ENCODE measurements around the gene ASPRV1.
"Not testable (repeated sequence)": the region's sequence is repeated elsewhere in the genome, so short reads cannot be mapped to it uniquely, and the experiment has no call there.

ASPRV1 gene

DNA sequence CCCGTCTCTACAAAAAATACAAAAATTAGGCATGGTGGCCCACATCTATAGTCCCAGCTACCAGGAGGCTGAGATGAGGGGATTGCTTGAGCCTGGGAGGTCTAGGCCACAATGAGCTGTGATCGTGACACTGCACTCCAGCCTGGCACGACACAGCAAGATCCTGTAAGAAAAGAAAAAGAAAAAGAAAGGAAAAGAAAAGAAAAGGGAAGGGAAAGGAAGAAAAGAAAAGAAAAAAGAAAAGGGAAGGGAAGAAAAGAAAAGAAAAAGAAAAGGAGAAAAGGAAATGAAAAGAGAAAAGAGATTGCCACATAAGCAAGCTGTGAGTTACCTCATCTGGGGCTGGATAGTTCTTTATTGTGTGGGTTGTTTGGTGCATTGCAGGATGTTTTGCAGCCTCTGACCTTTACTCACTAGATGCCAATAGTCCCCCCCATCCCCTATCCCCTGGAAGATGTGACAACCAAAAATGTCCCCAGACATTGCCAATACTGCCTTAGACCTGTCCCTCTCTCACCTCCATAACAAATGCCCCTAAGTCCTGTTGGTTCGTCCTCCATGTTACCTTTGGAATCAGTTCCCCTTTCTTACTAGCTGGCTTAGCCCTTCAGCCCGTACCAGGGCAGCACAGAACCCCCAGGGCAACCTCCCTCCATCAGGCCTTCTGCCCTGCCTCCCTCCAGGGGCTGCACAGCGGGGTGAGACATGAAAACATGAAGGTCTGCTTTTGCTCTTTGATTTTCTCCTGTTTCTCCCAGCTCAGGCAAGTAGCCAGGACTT lies 8.9 kb downstream of the ASPRV1 start:
- Histone ChIP-seq H3K36me3 (ENCODE audit: control insufficient read depth in 2 of 2, insufficient read depth in 2 of 2, low read length in 2 of 2) (no peaks in the 10 kb centered on the region), H3K9me3 (ENCODE audit: control insufficient read depth in 2 of 2, low read length in 2 of 2) (no peaks in the 10 kb centered on the region), H3K27me3 (ENCODE audit: control insufficient read depth in 2 of 2, insufficient read depth in 2 of 2, low read length in 2 of 2) (peaks cover 0 to 2% of the 10 kb centered on the region in 2 donors), H3K9ac (ENCODE audit: low read depth in 1 of 2, low read length in 2 of 2) (no peak overlapping the region), H3K27ac (ENCODE audit: low read depth in 2 of 2, low read length in 2 of 2) (no peak overlapping the region), H3K4me3 (ENCODE audit: low read length in 2 of 2) (no peak overlapping the region), H3K4me1 (ENCODE audit: control insufficient read depth in 2 of 2, insufficient read depth in 2 of 2, low read length in 2 of 2) (no peaks in the 10 kb centered on the region)

GRCh38 chr2:69950671-69951070 lies 10.8 kb downstream of the ASPRV1 start:
- not testable (repeated sequence) for H3K9me3 ChIP-seq (ENCODE audit: control insufficient read depth in 2 of 2, low read length in 2 of 2); H3K9ac ChIP-seq (ENCODE audit: low read depth in 1 of 2, low read length in 2 of 2); H3K27me3 ChIP-seq (ENCODE audit: control insufficient read depth in 2 of 2, insufficient read depth in 2 of 2, low read length in 2 of 2); H3K36me3 ChIP-seq (ENCODE audit: control insufficient read depth in 2 of 2, insufficient read depth in 2 of 2, low read length in 2 of 2); H3K4me3 ChIP-seq (ENCODE audit: low read length in 2 of 2); H3K4me1 ChIP-seq (ENCODE audit: control insufficient read depth in 2 of 2, insufficient read depth in 2 of 2, low read length in 2 of 2); H3K27ac ChIP-seq (ENCODE audit: low read depth in 2 of 2, low read length in 2 of 2)

DNA sequence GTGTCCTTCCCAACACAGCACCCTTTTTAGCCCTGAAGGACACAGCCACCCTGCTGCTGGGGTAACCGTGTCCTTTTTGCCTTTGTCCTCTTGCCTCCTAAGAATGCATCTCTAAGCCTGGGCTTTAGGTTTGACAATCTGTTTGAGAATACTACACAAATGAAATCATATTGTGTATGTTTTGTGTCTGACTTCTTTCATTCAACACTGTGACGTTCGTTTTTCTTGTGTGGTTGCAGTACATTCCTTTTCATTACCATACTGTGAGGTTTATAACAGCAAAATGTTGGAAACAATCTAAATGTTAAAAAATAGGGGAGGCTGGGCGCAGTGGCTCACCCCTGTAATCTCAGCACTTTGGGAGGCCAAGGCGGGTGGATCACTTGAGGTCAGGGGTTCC lies 11.2 kb downstream of the ASPRV1 start:
- Histone ChIP-seq H3K4me3 (ENCODE audit: low read length in 2 of 2) (no peak overlapping the region), H3K27me3 (ENCODE audit: control insufficient read depth in 2 of 2, insufficient read depth in 2 of 2, low read length in 2 of 2) (peaks cover 0 to 2% of the 10 kb centered on the region in 2 donors), H3K4me1 (ENCODE audit: control insufficient read depth in 2 of 2, insufficient read depth in 2 of 2, low read length in 2 of 2) (peaks cover 5 to 10% of the 10 kb centered on the region in 2 donors), H3K9ac (ENCODE audit: low read depth in 1 of 2, low read length in 2 of 2) (no peak overlapping the region), H3K27ac (ENCODE audit: low read depth in 2 of 2, low read length in 2 of 2) (no peak overlapping the region), H3K36me3 (ENCODE audit: control insufficient read depth in 2 of 2, insufficient read depth in 2 of 2, low read length in 2 of 2) (no peaks in the 10 kb centered on the region), H3K9me3 (ENCODE audit: control insufficient read depth in 2 of 2, low read length in 2 of 2) (no peaks in the 10 kb centered on the region)

GRCh38 chr2:69948963-69949645 lies 12.3 kb downstream of the ASPRV1 start:
- Histone ChIP-seq H3K27ac (ENCODE audit: low read depth in 2 of 2, low read length in 2 of 2) (no peak overlapping the region), H3K4me1 (ENCODE audit: control insufficient read depth in 2 of 2, insufficient read depth in 2 of 2, low read length in 2 of 2) (peaks cover 5 to 10% of the 10 kb centered on the region in 2 donors), H3K27me3 (ENCODE audit: control insufficient read depth in 2 of 2, insufficient read depth in 2 of 2, low read length in 2 of 2) (peaks cover 0 to 2% of the 10 kb centered on the region in 2 donors), H3K9ac (ENCODE audit: low read depth in 1 of 2, low read length in 2 of 2) (no peak overlapping the region), H3K4me3 (ENCODE audit: low read length in 2 of 2) (no peak overlapping the region), H3K9me3 (ENCODE audit: control insufficient read depth in 2 of 2, low read length in 2 of 2) (no peaks in the 10 kb centered on the region), H3K36me3 (ENCODE audit: control insufficient read depth in 2 of 2, insufficient read depth in 2 of 2, low read length in 2 of 2) (no peaks in the 10 kb centered on the region)

GRCh38 chr2:69948032-69948962 lies 13.1 kb downstream of the ASPRV1 start:
- Histone ChIP-seq H3K4me3 (ENCODE audit: low read length in 2 of 2) (no peak overlapping the region), H3K36me3 (ENCODE audit: control insufficient read depth in 2 of 2, insufficient read depth in 2 of 2, low read length in 2 of 2) (peaks cover 5 to 6% of the 10 kb centered on the region in 2 donors), H3K27me3 (ENCODE audit: control insufficient read depth in 2 of 2, insufficient read depth in 2 of 2, low read length in 2 of 2) (peaks cover 0 to 2% of the 10 kb centered on the region in 2 donors), H3K27ac (ENCODE audit: low read depth in 2 of 2, low read length in 2 of 2) (no peak overlapping the region), H3K9ac (ENCODE audit: low read depth in 1 of 2, low read length in 2 of 2) (no peak overlapping the region), H3K4me1 (ENCODE audit: control insufficient read depth in 2 of 2, insufficient read depth in 2 of 2, low read length in 2 of 2) (peaks cover 5 to 10% of the 10 kb centered on the region in 2 donors), H3K9me3 (ENCODE audit: control insufficient read depth in 2 of 2, low read length in 2 of 2) (no peaks in the 10 kb centered on the region)

DNA sequence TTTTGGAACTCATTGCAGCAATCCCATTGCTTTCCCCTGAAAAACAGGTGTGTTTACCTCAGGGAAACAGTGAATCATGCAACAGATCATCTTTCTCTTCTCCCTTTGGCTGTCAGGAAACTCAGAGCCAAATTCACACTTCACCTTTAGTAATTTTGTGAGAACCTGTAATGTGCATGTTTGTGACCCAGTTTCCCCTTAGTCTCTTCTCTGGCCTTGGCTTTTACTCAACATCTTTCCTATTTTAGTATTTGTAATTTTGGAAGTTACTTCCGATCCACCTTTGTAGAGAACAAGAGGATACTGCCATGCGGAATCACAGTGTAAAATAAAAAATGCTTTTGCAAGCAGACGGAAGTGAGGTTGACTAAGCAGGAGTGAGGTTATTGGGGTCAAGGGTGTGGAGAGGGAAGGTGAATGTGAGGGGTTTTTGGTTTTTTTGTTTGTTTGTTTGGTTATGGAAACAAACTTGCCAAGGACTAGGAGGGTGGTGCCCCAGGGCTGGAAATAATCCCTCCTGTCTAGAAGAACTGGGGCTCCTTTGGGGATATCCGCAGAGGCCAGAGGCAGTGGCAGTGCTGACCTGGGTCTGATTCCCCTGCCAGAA lies 14.0 kb downstream of the ASPRV1 start:
- Histone ChIP-seq H3K36me3 (ENCODE audit: control insufficient read depth in 2 of 2, insufficient read depth in 2 of 2, low read length in 2 of 2) (peaks cover 13 to 14% of the 10 kb centered on the region in 2 donors), H3K9me3 (ENCODE audit: control insufficient read depth in 2 of 2, low read length in 2 of 2) (no peaks in the 10 kb centered on the region), H3K9ac (ENCODE audit: low read depth in 1 of 2, low read length in 2 of 2) (no peak overlapping the region), H3K27me3 (ENCODE audit: control insufficient read depth in 2 of 2, insufficient read depth in 2 of 2, low read length in 2 of 2) (peaks cover 0 to 2% of the 10 kb centered on the region in 2 donors), H3K4me3 (ENCODE audit: low read length in 2 of 2) (no peak overlapping the region), H3K4me1 (ENCODE audit: control insufficient read depth in 2 of 2, insufficient read depth in 2 of 2, low read length in 2 of 2) (peaks cover 5 to 10% of the 10 kb centered on the region in 2 donors), H3K27ac (ENCODE audit: low read depth in 2 of 2, low read length in 2 of 2) (no peak overlapping the region)

DNA sequence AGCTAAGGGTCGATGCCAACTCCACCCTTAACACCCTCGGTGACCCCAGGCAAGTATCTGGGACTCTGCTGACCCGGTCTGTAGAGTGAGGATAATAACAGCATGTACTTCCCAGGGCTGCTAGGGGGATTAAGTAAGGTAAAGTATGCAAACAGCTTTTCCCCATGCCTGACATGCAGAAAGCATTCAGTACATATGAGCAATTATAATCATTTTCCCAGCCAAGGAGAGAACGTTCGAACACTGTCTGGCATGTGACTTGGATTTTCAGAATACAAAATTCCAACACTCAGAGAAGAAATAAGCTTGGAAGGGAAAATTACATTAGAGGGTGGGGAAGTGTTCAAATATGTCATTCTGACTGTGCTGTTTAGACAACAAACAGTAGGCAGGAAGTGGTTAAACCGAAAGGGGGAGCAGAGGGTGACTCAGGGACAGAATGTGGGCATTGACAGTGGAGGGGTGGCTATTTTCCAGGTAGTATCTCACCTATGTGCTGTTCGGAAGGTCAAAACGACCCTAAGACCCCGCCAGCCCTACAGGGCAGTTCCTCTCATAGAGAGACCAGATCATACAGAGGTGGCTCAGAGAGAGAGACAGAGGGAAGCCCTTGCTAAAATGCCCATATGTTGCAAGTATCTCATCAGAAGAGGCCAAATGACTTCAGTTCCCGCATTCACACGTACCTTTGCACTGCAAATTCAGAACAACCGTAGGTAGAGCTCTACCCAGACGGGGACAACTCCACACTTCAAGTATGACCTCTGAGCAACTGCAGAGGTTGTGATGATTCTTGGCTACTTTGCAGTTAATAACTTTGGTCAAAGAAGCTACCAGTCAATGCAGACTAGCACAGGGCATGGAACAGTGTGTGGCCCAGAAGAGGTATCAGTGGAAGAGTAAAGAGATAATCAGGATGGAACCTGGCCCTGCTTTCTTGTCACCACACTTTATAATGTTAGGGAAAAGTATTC lies 14.8 kb downstream of the ASPRV1 start:
- no peak overlapping the region for H3K4me3 ChIP-seq (ENCODE audit: low read length in 2 of 2)
- H3K9ac ChIP-seq (ENCODE audit: low read depth in 1 of 2, low read length in 2 of 2) = peak overlapping the region in 1 of 2 donors; percentile 42
- H3K4me1 ChIP-seq (ENCODE audit: control insufficient read depth in 2 of 2, insufficient read depth in 2 of 2, low read length in 2 of 2) = peaks cover 5 to 10% of the 10 kb centered on the region in 2 donors
- peaks cover 0 to 2% of the 10 kb centered on the region in 2 donors for H3K27me3 ChIP-seq (ENCODE audit: control insufficient read depth in 2 of 2, insufficient read depth in 2 of 2, low read length in 2 of 2)
- peak overlapping the region; percentile 8 to 59 for H3K27ac ChIP-seq (ENCODE audit: low read depth in 2 of 2, low read length in 2 of 2)
- peaks cover 20 to 22% of the 10 kb centered on the region in 2 donors for H3K36me3 ChIP-seq (ENCODE audit: control insufficient read depth in 2 of 2, insufficient read depth in 2 of 2, low read length in 2 of 2)
- no peaks in the 10 kb centered on the region for H3K9me3 ChIP-seq (ENCODE audit: control insufficient read depth in 2 of 2, low read length in 2 of 2)

- no peaks in the 10 kb centered on the region for H3K9me3 ChIP-seq (ENCODE audit: control insufficient read depth in 2 of 2, low read length in 2 of 2)
- no peak overlapping the region for H3K4me3 ChIP-seq (ENCODE audit: low read length in 2 of 2)
- H3K4me1 ChIP-seq (ENCODE audit: control insufficient read depth in 2 of 2, insufficient read depth in 2 of 2, low read length in 2 of 2) = peaks cover 5 to 10% of the 10 kb centered on the region in 2 donors
- H3K27me3 ChIP-seq (ENCODE audit: control insufficient read depth in 2 of 2, insufficient read depth in 2 of 2, low read length in 2 of 2) = peaks cover 0 to 2% of the 10 kb centered on the region in 2 donors
- no peak overlapping the region for H3K9ac ChIP-seq (ENCODE audit: low read depth in 1 of 2, low read length in 2 of 2)
- peaks cover 24 to 28% of the 10 kb centered on the region in 2 donors for H3K36me3 ChIP-seq (ENCODE audit: control insufficient read depth in 2 of 2, insufficient read depth in 2 of 2, low read length in 2 of 2)
- H3K27ac ChIP-seq (ENCODE audit: low read depth in 2 of 2, low read length in 2 of 2) = peak overlapping the region; percentile 8 to 59
Measured at GRCh38 chr2:69945941-69946340, 15.5 kb downstream of the ASPRV1 start.

DNA sequence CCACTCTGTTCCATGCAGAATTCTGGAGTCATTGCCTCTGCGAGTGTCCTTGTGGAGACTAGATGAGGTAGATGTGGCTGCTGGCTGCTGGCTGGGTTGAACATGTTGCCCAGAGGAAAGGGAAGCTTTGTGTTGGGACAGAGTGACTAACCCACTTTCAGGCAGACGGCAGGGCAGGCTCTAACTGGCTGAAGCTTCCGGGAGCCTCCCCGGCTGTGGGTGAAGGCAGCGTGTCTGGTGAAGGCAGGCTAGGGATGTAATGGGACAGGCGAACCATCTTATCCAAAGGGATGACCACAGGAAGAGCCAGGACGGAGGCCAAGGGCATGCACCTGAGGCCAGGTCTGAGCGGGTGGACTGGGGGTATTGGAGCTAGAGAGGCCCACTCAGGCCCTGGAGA lies 16.0 kb downstream of the ASPRV1 start:
- peaks cover 5 to 10% of the 10 kb centered on the region in 2 donors for H3K4me1 ChIP-seq (ENCODE audit: control insufficient read depth in 2 of 2, insufficient read depth in 2 of 2, low read length in 2 of 2)
- H3K9ac ChIP-seq (ENCODE audit: low read depth in 1 of 2, low read length in 2 of 2) = no peak overlapping the region
- H3K27ac ChIP-seq (ENCODE audit: low read depth in 2 of 2, low read length in 2 of 2) = no peak overlapping the region
- no peak overlapping the region for H3K4me3 ChIP-seq (ENCODE audit: low read length in 2 of 2)
- H3K9me3 ChIP-seq (ENCODE audit: control insufficient read depth in 2 of 2, low read length in 2 of 2) = no peaks in the 10 kb centered on the region
- peaks cover 28 to 32% of the 10 kb centered on the region in 2 donors for H3K36me3 ChIP-seq (ENCODE audit: control insufficient read depth in 2 of 2, insufficient read depth in 2 of 2, low read length in 2 of 2)
- peaks cover 0 to 2% of the 10 kb centered on the region in 2 donors for H3K27me3 ChIP-seq (ENCODE audit: control insufficient read depth in 2 of 2, insufficient read depth in 2 of 2, low read length in 2 of 2)
